Transverse colon (tissue), 4 donors: Measurements from ENCODE around the gene EFCAB8. TPM values are rescaled to one million over a fixed set of nuclear protein-coding genes. Genes with fewer than 3 reads are reported as not detected.

Experiments
- DNase-seq: peaks from one replicate; pipeline ENCODE4 v3.0.0-alpha.2; 2019
- H3K27ac ChIP-seq, 4 donors: fragments of 200-600 bp; sonication (generic); 2 replicates each; pipeline ENCODE4 v1.5.1; 2016 to 2018; ENCODE audit warnings: inconsistent platforms in 4 of 4
- H3K27me3 ChIP-seq: fragments of 200-600 bp; sonication (generic); 2 replicates; pipeline ENCODE4 v1.5.1; 2017; ENCODE audit warnings: inconsistent platforms
- H3K36me3 ChIP-seq, 4 donors: fragments of 200-600 bp; sonication (generic); 2 replicates each; pipeline ENCODE4 v1.5.1; 2017 to 2019; ENCODE audit warnings: inconsistent platforms in 4 of 4
- H3K4me1 ChIP-seq, 4 donors: fragments of 200-600 bp; sonication (generic); 2 replicates each; pipeline ENCODE4 v1.5.1; 2017 to 2020; ENCODE audit warnings: inconsistent platforms in 4 of 4
- H3K4me3 ChIP-seq, 4 donors: fragments of 200-600 bp; sonication (generic); 1 replicate in 1 of 4; 2 replicates in 3 of 4; pipeline versions ENCODE4 v1.5.1 to v1.6.1; 2017 to 2019; ENCODE audit warnings: inconsistent platforms in 4 of 4
- H3K9me3 ChIP-seq, 2 donors: fragments of 200-600 bp; sonication (generic); 2 replicates each; pipeline ENCODE4 v1.5.1; 2017 to 2019; ENCODE audit warnings: inconsistent platforms in 2 of 2
- CTCF ChIP-seq, 5 experiments: fragments of 200-600 bp in 3 of 5; fragments of 450-650 bp in 2 of 5; sonication (generic) in 3 of 5; IDR thresholded peaks; 1 replicate in 2 of 5; 2 replicates in 3 of 5; pipeline ENCODE4 v1.5.1; 2016 to 2017; ENCODE audit warnings: antibody characterized with exemption in 5 of 5, inconsistent platforms in 3 of 5, mild to moderate bottlenecking in 2 of 5, moderate library complexity in 1 of 5
- EP300 ChIP-seq: sonication (generic); formaldehyde crosslinking; IDR thresholded peaks from one replicate; pipeline ENCODE4 v1.6.1; 2017; ENCODE audit warnings: antibody characterized with exemption, low read depth
- POLR2A ChIP-seq: fragments of 450-650 bp; IDR thresholded peaks from one replicate; pipeline ENCODE4 v1.6.1; 2016; ENCODE audit warnings: antibody characterized with exemption, mild to moderate bottlenecking, moderate library complexity
- POLR2AphosphoS5 ChIP-seq, 3 donors: sonication (generic); formaldehyde crosslinking; IDR thresholded peaks; one replicate each; pipeline ENCODE4 v1.6.1; 2016; ENCODE audit warnings: antibody characterized with exemption in 3 of 3
- WGBS, 2 donors: methylation state at CpG; one replicate each; pipeline ENCODE4 v1.1.5; 2018; ENCODE audit warnings: low coverage in 1 of 2; 5-methylcytosine and 5-hydroxymethylcytosine counted together
- in situ Hi-C, 4 donors: fragments of 200-750 bp; cut with MboI; loops; one replicate each; pipeline versions ENCODE4 v1.15.0 to v1.15.1; 2017; ENCODE audit warnings: low sequenced_read_pairs in 3 of 4, low pct_ligation_motif_present in 1 of 4, low pct_unique_long_range_greater_than_20kb in 1 of 4
- intact Hi-C: fragments of 100-400 bp; cut with DNase I; formaldehyde crosslinking; loops from one replicate; pipeline ENCODE4 v1.15.1; 2023; ENCODE audit warnings: low total_unique reads
- total RNA-seq, 4 donors: library from RNA; depleted of rRNA; stranded (reverse); fragments of >200 nt; gene quantifications; one replicate each; pipeline ENCODE4 v1.1.0, GENCODE V29; 2016

Gene EFCAB8
- total RNA-seq, 4 donors from 2014 or later = 0.14 TPM; not detected in 3

DNA sequence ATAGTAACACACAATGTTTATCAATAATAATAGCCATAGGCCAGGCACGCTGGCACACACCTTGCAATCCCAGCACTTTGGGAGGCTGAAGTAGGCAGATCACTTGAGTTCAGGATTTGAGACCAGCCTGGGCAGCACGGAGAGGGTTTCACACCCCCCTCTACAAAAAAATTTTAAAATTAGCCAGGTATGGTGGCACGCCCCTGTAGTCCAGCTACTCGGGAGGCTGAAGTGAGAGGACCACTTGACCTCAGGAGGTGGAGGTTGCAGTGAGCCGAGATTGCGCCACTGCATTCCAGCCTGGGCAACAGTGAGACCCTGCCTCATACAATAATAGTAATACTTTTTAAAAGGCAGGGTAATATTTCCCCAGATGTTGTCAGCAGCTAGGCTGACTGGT lies 46.8 kb upstream of the EFCAB8 start:
- no peak for DNase-seq
- Histone ChIP-seq H3K4me3 (no peak overlapping the region), H3K4me1 (no peaks in the 10 kb centered on the region), H3K36me3 (no peaks in the 10 kb centered on the region), H3K27me3 (no peaks in the 10 kb centered on the region), H3K27ac (no peak overlapping the region), H3K9me3 (no peaks in the 10 kb centered on the region)
- TF ChIP-seq POLR2A = no peak
- TF ChIP-seq EP300 = no peak
- TF ChIP-seq POLR2AphosphoS5 (IDR thresholded peaks at IDR 0.05) = no peak
- no peak for TF ChIP-seq CTCF (IDR thresholded peaks at IDR 0.05)
- in situ Hi-C loops (no loop called here), intact Hi-C loops (no loop called here)
- WGBS, 2 donors = 80 to 86% methylated on average over 1 to 6 of the region's 6 CpGs

DNA sequence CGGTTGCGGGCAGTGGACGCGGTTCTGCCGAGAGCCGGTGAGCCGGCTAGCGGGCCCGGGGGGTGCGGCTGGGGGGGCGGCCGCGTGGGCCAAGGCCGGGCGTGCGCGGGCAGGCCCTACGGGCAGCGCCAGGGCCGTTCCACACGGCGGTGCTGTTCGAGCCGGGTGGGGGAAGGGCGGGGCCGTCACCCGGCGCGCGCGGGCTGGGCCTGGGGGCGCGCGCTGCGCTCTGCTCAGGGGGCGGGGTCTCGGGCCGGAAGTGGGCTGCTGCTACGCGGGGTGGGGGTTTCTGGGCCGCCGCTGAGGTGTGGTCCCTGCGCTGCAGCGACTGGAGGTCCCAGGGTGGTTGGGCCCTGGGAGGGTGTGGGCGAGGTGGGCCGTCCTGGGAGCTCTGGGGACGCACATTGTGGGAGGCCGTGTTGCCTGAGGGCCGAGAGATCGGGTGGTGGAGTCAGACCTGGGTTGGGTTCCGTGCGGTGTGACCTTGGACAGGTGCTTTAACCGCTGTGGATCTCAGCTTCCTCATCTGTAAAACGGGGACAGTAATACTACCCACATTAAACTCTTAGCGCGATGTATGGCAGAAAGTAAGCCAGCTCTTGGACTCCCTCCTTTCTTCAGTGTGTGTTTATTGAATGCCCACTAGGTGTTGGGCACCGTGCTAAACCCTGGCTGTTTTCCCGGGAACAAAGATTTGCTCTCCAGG lies 38.6 kb upstream of the EFCAB8 start:
- Histone ChIP-seq H3K4me1 (peaks cover 22 to 39% (median 28%) of the 10 kb centered on the region in 4 donors), H3K4me3 (peak overlapping the region; percentile 62 to 90 (median 80)), H3K9me3 (no peaks in the 10 kb centered on the region), H3K36me3 (no peaks in the 10 kb centered on the region), H3K27ac (peak overlapping the region; percentile 90 to 94 (median 92)), H3K27me3 (no peaks in the 10 kb centered on the region)
- intact Hi-C loops (no loop called here), in situ Hi-C loops (no loop called here)
- WGBS, 2 donors = 1% methylated on average over 39 of the region's 58 CpGs; no CpG with 5 or more reads in 1 of the 2 donors
- DNase-seq = no peak
- TF ChIP-seq POLR2A (peak; percentile 28), CTCF (IDR thresholded peaks at IDR 0.05) (peak in 1 of 5 experiments; percentile 17), POLR2AphosphoS5 (IDR thresholded peaks at IDR 0.05) (no peak)

DNA sequence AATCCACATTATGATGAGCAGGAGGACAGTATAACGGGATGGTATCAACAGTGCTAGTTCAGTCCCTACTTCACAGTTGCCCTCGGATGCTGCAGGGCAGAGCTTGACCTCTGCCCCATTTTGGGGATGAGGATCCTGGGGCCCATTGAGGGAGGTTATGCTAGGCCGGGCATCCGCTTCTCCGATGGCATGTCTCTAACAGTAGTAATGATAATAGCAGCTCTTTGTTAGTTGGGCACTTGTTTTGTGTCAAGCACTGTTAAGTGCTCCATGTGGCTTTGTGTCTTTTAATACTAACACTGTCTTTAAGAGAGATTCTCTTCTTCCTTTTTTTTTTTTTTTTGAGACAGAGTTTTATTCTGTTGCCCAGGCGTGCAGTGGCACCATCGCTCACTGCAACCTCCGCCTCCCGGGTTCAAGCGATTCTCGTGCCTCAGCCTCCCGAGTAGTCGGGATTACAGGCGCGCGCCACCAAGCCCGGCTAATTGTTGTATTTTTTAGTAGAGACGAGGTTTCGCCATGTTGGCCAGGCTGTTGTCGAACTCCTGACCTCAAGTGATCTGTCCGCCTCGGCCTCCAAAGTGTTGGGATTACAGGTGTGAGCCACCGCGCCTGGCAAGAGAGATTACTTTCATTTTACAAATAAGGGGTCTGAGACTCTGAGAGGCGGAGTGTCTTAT lies 37.9 kb upstream of the EFCAB8 start:
- intact Hi-C loops (no loop called here), in situ Hi-C loops (no loop called here)
- Histone ChIP-seq H3K4me1 (peaks cover 22 to 39% (median 28%) of the 10 kb centered on the region in 4 donors), H3K4me3 (peak overlapping the region; percentile 62 to 90 (median 80)), H3K27ac (peak overlapping the region; percentile 90 to 94 (median 92)), H3K9me3 (no peaks in the 10 kb centered on the region), H3K36me3 (no peaks in the 10 kb centered on the region), H3K27me3 (no peaks in the 10 kb centered on the region)
- peak; percentile 11 for DNase-seq
- WGBS, 2 donors = 74 to 84% methylated on average over 14 to 25 of the region's 25 CpGs
- TF ChIP-seq POLR2AphosphoS5 (IDR thresholded peaks at IDR 0.05) (no peak), POLR2A (no peak)

GRCh38 chr20:32822225-32822624 lies 36.5 kb upstream of the EFCAB8 start:
- H3K27ac ChIP-seq = peak overlapping the region; percentile 8 to 48 (median 21)
- H3K36me3 ChIP-seq = peaks cover 0 to 7% (median 4%) of the 10 kb centered on the region in 4 donors
- intact Hi-C loops = no loop called here
- no peak for TF ChIP-seq CTCF (IDR thresholded peaks at IDR 0.05)
- TF ChIP-seq EP300 = no peak
- no peak for TF ChIP-seq POLR2A
- no peak for TF ChIP-seq POLR2AphosphoS5 (IDR thresholded peaks at IDR 0.05)
- in situ Hi-C loops = no loop called here
- no peak for DNase-seq
- no peaks in the 10 kb centered on the region for H3K27me3 ChIP-seq
- H3K4me1 ChIP-seq = peaks cover 22 to 39% (median 28%) of the 10 kb centered on the region in 4 donors
- H3K9me3 ChIP-seq = no peaks in the 10 kb centered on the region
- 58 to 78% methylated on average over 5 of the region's 5 CpGs for WGBS, 2 donors
- H3K4me3 ChIP-seq = no peak overlapping the region
